NCI-H1930 (cell line): ENCODE data around the gene LSM11.
"Not testable (repeated sequence)": the region's sequence is repeated elsewhere in the genome, so short reads cannot be mapped to it uniquely, and the experiment has no call there.

ENCODE experiments used
- DNase-seq, 2 experiments: peaks; one replicate each; lab custom pipeline; 2025; lab: John Stamatoyannopoulos, UW

LSM11 gene

DNA sequence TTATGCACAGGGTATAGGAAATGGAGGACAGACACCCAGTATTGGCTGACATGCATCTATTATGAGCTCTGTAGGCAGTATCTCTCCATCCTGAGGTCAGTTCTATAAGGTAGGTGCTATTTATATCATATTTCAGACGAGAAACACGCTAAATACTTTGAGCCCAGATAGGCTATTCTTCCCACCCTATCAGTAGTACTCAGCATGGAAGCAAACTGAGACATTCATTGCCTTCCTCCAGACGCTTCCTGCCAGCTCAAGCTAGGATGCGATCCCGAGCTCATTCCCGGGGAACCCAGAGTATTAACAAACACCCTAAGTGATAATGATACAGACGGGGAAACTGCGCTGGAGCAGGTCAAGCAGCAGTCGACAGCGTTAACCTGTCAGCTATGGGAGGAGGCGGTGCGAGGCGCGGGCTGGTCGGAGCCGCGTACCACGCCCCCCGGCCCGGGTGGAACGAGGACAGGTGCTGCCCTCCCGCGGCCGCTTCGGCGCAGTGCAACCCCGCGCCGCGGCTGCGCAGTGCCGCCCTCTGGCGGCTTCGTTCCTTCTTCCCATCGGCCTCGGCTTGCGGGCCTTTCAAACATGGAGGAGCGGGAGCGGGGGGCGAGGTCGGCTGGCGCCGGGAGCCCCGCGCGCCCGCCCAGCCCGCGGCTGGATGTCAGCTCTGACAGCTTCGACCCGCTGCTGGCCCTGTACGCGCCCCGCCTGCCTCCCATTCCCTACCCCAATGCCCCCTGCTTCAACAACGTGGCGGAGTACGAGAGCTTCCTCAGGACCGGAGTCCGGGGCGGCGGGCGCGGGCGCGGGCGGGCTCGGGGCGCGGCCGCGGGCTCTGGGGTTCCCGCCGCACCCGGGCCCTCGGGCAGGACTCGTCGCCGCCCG, at the start of gene LSM11:
LSM11 (plus strand) TSS at position 550 of the 888 bp plus-strand sequence; CDS start at position 589, 39 bp downstream.
- DNase-seq: peak; percentile 44 to 70

DNA sequence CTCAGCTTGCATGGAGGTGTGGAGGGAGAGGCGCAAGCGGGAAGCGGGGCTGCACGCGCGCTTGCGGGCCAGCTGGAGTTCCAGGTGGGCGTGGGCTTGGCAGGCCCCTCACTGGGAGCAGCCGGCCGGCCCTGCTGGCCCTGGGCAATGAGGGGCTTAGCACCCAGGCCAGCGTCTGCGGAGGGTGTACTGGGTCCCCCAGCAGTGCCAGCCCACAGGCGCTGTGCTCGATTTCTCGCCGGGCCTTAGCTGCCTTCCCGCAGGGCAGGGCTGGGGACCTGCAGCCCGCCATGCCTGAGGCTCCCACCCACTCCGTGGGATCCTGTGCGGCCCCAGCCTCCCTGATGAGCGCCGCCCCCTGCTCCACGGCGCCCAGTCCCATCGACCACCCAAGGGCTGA, 49.7 kb upstream of the LSM11 start:
- DNase-seq: not testable (repeated sequence)

DNA sequence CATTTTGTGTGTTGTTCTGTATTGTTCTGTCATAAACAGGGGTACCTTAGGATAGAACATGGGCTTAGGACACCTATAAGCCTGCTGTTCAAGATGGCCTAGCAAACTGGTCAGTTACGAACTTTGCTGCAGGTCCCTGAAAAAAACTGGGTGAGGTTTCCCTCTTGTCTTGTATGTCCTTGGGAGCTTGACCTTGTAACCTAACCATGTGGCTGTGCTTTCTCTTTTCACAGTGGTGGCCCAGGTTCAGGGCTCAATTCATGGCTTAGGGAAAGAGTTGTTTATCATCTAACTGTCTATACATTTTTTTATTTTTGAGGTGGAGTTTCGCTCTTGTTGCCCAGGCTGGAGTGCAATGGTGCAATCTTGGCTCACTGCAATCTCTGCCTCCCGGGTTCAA, 47.4 kb upstream of the LSM11 start:
- DNase-seq: not testable (repeated sequence)

DNA sequence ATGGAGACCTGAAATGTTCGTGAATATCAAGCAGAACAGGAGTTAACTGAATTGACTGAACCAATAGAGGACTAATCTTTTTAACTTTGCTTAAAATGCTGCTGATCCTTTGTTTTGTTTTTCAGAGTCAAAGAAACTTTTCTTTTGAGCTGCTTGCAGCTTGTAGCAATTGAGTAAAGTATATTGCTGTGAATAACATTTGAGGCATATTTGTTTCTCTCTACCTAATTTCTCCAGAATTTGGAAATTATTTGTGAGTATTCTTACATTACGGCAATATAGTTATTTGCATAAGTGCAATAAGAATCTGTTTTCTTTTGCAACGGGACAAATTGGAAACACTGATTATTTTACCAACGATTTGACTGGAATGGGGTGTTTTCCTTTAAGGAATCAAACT, 44.8 kb upstream of the LSM11 start:
- not testable (repeated sequence) for DNase-seq

DNA sequence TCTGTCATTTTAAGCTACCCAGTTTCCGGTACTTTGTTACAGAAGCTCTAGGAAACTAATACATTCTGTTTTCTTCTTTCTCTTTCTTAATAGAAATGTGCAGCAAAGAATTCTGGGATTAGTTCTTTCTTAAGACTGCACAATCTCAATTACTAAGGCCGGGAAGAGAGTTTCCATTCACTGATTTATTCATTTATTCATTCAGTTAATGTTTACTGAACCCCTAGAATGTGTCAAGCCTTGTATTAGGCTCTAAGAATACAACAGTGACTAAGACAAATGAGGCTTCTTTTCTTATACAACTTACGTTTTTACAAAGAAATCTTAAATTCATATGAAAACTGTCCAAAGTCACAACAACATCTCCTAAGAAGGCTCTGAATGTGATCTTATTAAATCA, 39.8 kb upstream of the LSM11 start:
- no peak for DNase-seq

DNA sequence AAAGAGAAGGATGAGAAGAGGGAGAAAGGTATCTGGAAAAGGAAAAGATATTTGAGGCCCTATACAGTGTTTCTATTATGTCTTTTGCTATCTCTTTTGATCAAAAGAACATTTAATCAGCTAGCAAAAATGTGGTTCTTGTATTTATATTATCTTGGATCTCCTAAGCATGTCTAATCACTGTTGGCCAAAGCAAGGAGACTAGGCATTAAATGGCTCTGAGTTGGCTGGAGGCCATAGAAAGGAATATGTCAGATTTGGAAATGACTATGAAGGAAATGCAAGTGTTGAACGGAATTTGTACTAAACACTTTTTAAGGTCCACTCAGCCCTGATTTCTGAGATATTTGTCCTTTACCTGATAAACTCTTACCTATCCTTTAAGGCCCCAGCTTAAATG, 34.6 kb upstream of the LSM11 start:
- DNase-seq: no peak

DNA sequence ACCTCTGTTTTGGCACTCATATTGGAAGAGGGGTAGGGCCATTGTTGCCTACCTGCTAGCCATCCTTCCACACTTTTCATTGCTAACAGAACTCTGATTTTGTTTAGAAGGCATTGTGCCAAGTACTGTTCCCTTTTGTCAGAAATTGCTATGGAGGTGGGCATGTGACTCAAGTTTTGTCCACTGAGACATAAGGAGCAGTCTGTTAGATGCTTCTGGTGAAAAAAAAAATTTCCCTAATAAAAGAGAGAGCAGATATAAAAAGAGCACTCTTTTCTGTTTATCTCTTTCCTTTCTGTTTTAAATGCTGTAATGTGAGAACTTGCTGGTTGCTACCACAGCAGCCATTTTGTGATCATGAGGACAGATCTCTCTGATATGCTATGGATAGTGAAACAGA, 34.2 kb upstream of the LSM11 start:
- DNase-seq: no peak

DNA sequence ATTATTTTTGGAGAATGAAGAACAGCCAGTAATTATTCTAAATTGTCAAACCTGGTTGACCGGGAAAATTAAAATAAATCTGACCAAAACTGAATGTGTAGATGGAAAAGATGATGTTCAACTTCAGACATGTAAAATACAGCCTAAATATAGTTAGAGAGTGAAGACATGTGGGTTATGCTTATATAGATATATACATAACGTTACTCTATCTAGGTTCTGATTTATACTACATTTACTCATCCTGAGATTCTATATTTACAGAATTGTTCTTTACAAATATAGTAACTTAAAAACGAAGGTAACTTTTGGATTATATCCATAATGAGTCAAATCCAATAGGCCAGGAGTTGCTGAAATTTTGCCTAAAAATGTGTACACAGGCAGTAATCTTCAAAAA, 33.1 kb upstream of the LSM11 start:
- DNase-seq: no peak

DNA sequence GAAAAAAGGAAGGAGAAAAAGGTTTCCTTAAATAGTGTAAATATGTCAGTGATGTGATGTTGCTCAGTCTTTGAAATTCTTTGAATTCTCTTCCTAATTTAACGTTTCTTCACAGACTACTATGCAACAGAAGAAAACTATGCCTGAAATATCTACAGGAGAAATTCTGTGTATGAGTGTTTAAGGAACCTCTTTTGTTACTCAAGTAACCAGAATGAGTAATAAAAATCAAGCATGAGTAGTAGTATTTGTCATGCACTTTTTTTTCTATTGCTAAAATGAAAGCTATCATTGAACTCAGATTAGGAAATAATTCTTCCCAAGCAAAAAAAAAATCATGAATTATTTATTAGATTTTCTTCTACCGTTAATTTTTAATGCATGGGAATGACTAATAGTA, 32.6 kb upstream of the LSM11 start:
- no peak for DNase-seq

DNA sequence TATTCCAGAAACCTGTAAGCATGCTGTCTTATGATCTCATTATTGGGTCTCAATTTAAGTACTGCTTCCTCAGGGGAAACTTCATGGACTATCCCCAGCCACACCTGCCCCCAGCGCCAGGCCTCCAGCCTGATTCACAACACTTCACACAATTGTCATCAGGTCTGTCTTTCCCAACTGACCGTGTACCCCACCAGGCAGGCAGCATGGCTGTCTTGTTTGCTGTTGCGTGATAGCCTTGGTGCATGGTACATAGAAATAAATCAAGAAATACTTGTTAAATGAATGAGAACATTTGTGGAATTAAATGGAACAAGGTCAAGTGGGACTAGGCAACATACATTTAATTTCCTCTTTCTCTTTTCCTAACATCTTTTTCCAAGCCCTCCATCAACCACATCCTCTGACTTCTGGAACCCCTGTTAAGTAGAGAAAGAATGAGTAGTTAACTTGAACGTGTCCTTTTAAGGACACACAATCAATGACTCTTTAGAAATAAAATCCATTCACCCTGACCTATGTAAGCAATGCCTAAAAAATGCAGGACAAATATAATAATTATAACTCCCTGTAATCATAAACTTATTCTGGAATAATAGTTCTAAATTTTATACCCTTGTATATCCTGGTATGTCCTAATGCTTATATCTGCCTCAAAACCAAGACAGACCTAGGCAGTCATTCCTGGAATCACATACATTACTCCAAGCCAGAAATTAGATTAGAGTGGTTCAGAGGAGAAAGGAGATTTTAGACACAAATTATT, 29.5 kb upstream of the LSM11 start:
- DNase-seq: no peak

DNA sequence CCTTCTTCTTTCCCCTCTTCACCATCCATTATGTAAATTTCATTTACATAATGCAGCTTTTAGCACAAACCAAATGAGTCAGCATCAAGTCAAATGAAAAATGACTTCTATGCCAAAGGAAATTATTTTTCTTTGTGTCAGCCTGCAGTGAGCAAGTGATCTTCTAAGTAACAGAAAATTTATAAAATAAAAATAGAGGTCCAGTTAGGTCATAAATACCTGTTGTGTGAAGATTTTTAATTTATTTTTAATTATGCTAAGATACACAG, 29.0 kb upstream of the LSM11 start:
- no peak for DNase-seq

DNA sequence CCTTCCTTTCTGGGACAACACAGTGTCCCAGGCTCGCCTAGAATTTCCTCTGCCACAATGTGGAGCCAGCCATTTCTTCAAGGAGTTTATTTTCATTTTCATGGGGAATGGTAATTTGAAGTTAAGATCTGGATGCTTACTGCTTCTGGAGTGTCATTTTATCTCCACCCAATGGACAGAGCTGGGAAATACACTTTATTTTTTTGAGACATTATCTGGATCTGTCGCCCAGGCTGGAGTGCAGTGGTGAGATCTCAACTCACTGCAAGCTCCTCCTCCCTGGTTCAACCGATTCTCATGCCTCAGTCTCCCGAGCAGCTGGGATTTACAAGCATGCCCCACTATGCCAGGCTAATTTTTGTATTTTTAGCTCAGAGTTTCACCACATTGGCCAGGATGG, 25.0 kb upstream of the LSM11 start:
- no peak for DNase-seq

DNA sequence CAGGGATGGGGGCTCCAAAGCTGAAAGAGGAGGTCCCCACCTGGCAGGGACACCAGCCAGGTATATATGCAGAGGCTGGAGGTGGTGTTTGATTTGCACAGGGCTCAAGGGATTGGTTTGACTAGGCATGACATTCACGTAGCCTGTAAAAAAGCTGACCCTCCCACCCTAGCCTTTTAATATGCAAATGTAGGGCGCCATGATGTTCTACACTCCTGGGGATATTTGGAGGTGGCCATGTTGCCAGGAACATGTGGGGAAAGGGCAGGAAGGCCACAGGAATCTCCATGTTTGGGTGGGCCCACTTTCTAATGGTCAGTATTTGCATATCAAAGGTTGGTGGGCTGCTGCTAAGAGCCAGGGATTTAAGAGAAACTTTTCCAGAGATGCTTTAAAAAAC, 24.3 kb upstream of the LSM11 start:
- no peak for DNase-seq

DNA sequence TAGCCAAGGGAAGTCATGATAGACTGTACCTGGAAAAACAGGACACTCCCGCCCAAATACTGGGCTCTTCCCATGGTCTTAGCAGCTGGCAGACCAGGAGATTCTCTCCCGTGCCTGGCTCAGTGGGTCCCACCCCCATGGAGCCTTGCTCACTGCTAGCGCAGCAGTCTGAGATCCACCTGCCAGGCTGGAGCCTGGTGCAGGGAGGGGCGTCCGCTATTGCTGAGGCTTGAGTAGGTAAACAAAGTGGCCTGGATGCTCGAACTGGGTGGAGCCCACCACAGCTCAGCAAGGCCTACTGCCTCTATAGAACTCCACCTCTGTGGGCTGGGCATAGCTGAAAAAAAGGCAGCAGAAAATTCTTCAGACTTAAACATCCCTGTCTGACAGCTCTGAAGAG, 22.4 kb upstream of the LSM11 start:
- no peak for DNase-seq

DNA sequence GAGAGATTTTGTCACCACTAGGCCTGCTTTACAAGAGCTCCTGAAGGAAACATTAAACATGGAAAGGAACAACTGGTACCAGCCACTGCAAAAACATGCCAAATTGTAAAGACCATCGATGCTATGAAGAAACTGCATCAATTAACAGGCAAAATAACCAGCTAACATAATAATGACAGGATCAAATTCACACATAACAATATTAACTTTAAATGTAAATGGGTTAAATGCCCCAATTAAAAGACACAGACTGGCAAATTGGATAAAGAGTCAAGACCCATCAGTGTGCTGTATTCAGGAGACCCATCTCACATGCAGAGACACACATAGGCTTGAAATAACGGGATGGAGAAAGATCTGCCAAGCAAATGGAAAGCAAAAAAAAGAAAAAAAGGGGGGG, 20.6 kb upstream of the LSM11 start:
- not testable (repeated sequence) for DNase-seq

DNA sequence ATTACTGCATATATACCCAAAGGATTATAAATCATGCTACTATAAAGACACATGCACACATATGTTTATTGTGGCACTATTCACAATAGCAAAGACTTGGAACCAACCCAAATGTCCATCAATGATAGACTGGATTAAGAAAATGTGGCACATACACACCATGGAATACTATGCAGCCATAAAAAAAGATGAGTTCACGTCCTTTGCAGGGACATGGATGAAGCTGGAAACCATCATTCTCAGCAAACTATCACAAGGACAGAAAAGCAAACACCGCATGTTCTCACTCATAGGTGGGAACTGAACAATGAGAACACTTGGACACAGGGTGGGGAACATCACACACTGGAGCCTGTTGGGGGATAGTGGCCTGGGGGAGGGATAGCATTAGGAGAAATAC, 16.9 kb upstream of the LSM11 start:
- DNase-seq: not testable (repeated sequence)

DNA sequence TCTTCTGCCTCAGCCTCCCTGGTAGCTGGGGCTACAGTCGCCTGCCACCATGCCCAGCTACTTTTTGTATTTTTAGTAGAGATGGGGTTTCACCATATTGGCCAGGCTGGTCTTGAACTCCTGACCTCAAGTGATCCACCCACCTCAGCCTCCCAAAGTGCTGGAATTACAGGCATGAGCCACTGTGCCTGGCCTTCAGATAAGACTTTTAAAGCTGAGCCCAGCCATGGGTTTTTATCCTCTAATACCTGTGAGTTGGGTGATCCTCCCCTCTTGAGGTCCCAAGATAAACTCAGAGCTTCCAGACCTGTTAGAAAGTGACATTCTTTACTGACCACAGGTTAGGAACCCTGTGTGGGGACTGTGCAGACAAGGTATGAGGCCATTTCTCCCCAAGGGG, 15.7 kb upstream of the LSM11 start:
- not testable (repeated sequence) for DNase-seq

DNA sequence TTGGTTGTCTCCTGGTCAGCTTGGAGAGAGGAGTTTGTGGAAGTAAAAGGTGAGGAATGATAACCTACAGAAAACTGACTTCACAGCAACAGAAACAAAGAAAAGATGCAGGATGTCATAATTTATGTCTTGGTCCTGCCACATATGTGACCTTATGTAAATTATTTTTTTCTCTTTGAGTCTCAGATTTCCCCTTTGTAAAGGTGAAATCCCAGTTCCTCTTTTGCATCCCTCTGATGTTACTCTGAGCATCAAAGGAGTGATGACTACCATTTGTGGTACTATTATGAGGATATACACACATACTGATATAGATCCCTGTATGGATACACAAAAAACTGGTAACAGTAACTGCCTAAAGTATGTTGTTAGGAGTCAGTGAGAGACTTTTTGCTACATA, 13.7 kb upstream of the LSM11 start:
- DNase-seq: no peak

DNA sequence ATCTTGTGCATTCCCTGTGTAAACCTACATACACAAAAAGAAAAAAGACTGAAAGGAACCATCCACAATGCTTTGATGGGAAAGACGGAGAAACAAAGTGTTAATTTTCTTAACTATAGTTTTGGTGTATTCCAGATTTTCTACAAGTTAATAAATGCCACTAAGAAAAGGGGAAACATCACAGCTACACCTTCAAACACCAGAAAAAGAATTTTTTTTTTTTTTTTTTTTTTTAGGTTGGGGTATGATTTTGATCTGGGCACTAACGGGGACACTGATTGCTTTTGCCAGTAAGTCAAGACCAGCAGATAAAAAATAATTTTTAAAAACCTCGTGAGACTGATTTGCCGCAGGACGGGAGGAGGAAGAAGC, 12.6 kb upstream of the LSM11 start:
- DNase-seq: no peak

DNA sequence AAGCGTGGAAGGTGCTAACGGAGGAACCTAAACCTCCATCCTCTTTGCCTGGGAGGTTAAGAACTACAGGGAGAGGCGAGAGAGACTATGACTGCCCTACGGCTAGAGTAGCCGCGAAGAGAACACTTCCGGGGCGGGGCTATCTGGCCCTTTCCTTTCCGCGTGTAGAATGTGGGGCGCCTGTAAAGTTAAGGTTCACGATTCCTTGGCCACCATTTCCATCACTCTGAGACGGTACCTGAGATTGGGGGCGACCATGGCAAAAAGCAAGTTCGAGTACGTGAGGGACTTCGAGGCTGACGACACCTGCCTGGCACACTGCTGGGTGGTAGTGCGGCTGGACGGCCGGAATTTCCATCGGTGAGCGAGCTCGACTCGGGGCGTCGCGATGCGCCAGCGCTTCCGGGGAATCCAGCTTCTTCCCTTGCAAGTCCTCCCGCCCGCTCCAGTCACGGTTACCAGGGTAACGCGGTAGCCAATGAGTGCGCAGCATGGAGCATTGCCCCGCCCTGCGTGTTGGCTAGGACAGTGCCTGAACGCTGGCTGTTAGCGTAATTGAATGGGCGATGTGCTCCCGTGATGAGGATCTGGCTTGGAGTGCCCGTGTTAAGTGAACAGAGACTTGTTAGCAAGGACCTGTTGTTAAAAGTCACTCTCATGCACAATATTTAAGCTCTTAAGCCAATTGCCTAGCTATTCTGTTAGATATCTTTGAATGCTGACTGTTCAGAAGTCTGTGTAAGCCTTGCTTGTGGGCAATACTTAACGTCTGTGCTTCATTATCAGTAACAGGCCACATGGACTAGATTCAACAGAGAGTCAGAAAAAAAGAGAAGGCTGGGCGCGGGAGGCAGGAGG, 12.0 kb upstream of the LSM11 start, which contains the start of gene THG1L:
THG1L (plus strand) TSS at position 149 of the 858 bp plus-strand sequence; CDS start at position 170, 21 bp downstream.
- peak; percentile 89 to 92 for DNase-seq

DNA sequence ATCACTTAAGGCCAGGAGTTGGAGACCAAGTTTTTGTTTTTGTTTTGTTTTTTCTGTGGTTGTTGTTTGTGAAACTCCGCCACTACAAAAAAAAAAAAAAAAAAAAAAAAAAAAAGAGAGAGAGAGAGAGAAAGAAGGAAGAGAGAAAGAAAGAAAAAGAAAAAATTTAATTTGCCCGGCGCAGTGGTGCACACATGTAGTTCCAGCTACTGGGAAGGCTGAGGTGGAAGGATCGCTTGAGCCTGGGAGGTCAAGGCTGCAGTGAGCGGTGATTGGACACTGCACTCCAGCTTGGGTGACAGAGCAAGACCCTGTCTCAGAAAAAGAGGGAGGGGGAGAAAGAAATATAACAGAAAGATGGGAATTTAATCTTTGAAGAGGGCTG, 11.4 kb upstream of the LSM11 start:
- DNase-seq: no peak

DNA sequence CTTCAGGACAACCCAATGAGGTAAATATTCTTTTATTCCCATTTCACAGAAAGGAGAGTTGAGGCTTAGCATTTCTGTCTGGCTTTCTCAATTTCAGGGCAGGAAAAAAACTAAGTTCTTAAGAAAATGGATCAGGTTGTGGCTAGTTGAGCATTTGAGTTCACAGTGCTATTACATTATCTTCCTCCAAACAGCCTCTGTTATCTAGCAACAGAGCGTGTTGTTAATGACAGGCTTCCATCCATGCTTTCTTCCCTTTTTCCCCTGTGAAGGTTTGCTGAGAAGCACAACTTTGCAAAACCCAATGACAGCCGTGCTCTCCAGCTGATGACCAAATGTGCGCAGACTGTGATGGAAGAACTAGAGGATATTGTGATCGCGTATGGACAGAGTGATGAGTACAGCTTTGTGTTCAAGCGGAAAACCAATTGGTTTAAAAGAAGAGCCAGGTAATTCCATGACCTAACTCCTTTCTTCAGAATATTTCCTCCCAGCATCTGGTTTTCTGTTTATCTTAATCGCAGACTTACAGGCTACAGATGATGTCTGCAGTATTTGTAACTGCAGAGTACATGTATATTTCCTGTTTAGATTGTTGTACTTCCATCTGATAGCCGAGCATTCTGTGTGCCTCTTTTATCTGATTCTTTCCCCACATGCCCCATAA, 10.8 kb upstream of the LSM11 start:
- no peak for DNase-seq
